IMR-90 (cell line): ENCODE results near the gene ATP6V1F. TPM values are rescaled to one million over a fixed set of nuclear protein-coding genes. Genes with fewer than 3 reads are reported as not detected.

Experiments used
- ATAC-seq: fragments of 200-7000 bp; cut with Tn5 transposase; 2 replicates; pipeline ENCODE4 v1.9.1; 2020; ENCODE audit warnings: low read depth, mild to moderate bottlenecking, moderate library complexity
- BruUV-seq: library from RNA; stranded (reverse); fragments of 400-500 nt; replicated peaks from 2 replicates; lab custom pipeline; 2021; lab: Mats Ljungman, UMichigan
- CTCF ChIA-PET: fragments of 300-600 bp; formaldehyde crosslinking; extraction: SDS; loops from one replicate; lab custom pipeline; 2021; ENCODE audit warnings: antibody characterized with exemption; lab: Yijun Ruan, JAX
- POLR2A ChIA-PET: fragments of 300-600 bp; sonication (Branson Sonifier 250); formaldehyde crosslinking; loops from one replicate; lab custom pipeline; 2022; ENCODE audit warnings: antibody characterized with exemption; ENCODE audit not compliant: unreplicated experiment; lab: Charles Lee
- DNase-seq: peaks from one replicate; pipeline ENCODE4 v3.0.0; 2013
- H2AFZ ChIP-seq: replicated peaks from 2 replicates; pipeline ENCODE3; 2013; ENCODE audit warnings: low read length, mild to moderate bottlenecking; ENCODE audit not compliant: poor library complexity
- H2AK5ac ChIP-seq: 2 replicates; pipeline ENCODE4 v1.6.1; 2013; ENCODE audit warnings: low read depth, low read length, inconsistent platforms
- H2AK9ac ChIP-seq: replicated peaks from 2 replicates; pipeline ENCODE3; 2013; ENCODE audit warnings: mild to moderate bottlenecking, low read depth, low read length, moderate library complexity; ENCODE audit not compliant: poor library complexity
- H2BK120ac ChIP-seq: 2 replicates; pipeline ENCODE4 v1.6.1; 2013; ENCODE audit warnings: low read depth, low read length, inconsistent platforms
- H2BK15ac ChIP-seq: 3 replicates; pipeline ENCODE4 v1.6.1; 2013; ENCODE audit warnings: low read depth, low read length, inconsistent platforms
- H2BK20ac ChIP-seq: 2 replicates; pipeline ENCODE4 v1.6.1; 2013; ENCODE audit warnings: low read depth, mild to moderate bottlenecking, inconsistent platforms, low read length, moderate library complexity
- H2BK5ac ChIP-seq: 2 replicates; pipeline ENCODE4 v1.6.1; 2013; ENCODE audit warnings: mild to moderate bottlenecking, low read depth, low read length, inconsistent platforms; ENCODE audit not compliant: poor library complexity, severe bottlenecking
- H3K14ac ChIP-seq: replicated peaks from 2 replicates; pipeline ENCODE4 v1.6.1; 2013; ENCODE audit warnings: low read depth, low read length, inconsistent platforms
- H3K18ac ChIP-seq: 2 replicates; pipeline ENCODE4 v1.6.1; 2013; ENCODE audit warnings: low read depth, low read length, control low read depth
- H3K23ac ChIP-seq: 2 replicates; pipeline ENCODE4 v1.6.1; 2013; ENCODE audit warnings: low read depth, low read length, inconsistent platforms
- H3K27ac ChIP-seq: 2 replicates; pipeline ENCODE4 v1.5.1; 2013; ENCODE audit warnings: mild to moderate bottlenecking, control low read depth, low read length; ENCODE audit not compliant: insufficient read depth
- H3K27me3 ChIP-seq: 2 replicates; pipeline ENCODE4 v1.6.1; 2013; ENCODE audit warnings: low read length; ENCODE audit not compliant: control insufficient read depth, insufficient read depth
- H3K36me3 ChIP-seq: 2 replicates; pipeline ENCODE4 v1.6.1; 2013; ENCODE audit warnings: low read length, mixed read lengths; ENCODE audit not compliant: control insufficient read depth, insufficient read depth
- H3K4ac ChIP-seq: 2 replicates; pipeline ENCODE4 v1.6.1; 2013; ENCODE audit warnings: low read depth, low read length, inconsistent platforms
- H3K4me1 ChIP-seq: 2 replicates; pipeline ENCODE4 v1.6.1; 2013; ENCODE audit warnings: low read length, mixed read lengths; ENCODE audit not compliant: control insufficient read depth, insufficient read depth
- H3K4me2 ChIP-seq: 2 replicates; pipeline ENCODE4 v1.6.1; 2013; ENCODE audit warnings: low read depth, mild to moderate bottlenecking, control low read depth, low read length, moderate library complexity
- H3K4me3 ChIP-seq: 2 replicates; pipeline ENCODE4 v1.5.1; 2013; ENCODE audit warnings: low read depth, mild to moderate bottlenecking, control low read depth, low read length, moderate library complexity; ENCODE audit not compliant: insufficient read depth
- H3K56ac ChIP-seq: 2 replicates; pipeline ENCODE4 v1.6.1; 2013; ENCODE audit warnings: low read length, inconsistent platforms; ENCODE audit not compliant: insufficient read depth; ENCODE audit errors: extremely low read depth
- H3K79me1 ChIP-seq, 2 experiments: 2 replicates each; pipeline ENCODE4 v1.6.1; 2013; ENCODE audit warnings: low read length in 2 of 2, inconsistent platforms in 1 of 2, low read depth in 1 of 2
- H3K9ac ChIP-seq: 2 replicates; pipeline ENCODE4 v1.6.1; 2013; ENCODE audit warnings: low read depth, low read length, control low read depth
- H3K9me1 ChIP-seq: 2 replicates; pipeline ENCODE4 v1.6.1; 2013; ENCODE audit warnings: low read length, inconsistent platforms; ENCODE audit not compliant: insufficient read depth
- H3K9me3 ChIP-seq: 2 replicates; pipeline ENCODE4 v1.6.1; 2013; ENCODE audit warnings: low read length; ENCODE audit not compliant: control insufficient read depth, insufficient read depth
- H4K20me1 ChIP-seq: 2 replicates; pipeline ENCODE4 v1.6.1; 2013; ENCODE audit warnings: low read length, inconsistent platforms; ENCODE audit not compliant: insufficient read depth
- H4K5ac ChIP-seq: 2 replicates; pipeline ENCODE4 v1.6.1; 2013; ENCODE audit warnings: mild to moderate bottlenecking, low read depth, low read length, control low read depth
- H4K8ac ChIP-seq, 2 experiments: 2 replicates each; pipeline ENCODE4 v1.6.1; 2013; ENCODE audit warnings: low read depth in 2 of 2, low read length in 2 of 2, control low read depth in 1 of 2, inconsistent platforms in 1 of 2
- H4K91ac ChIP-seq: 2 replicates; pipeline ENCODE4 v1.6.1; 2013; ENCODE audit warnings: low read depth, low read length, inconsistent platforms; ENCODE audit not compliant: insufficient read depth
- BHLHE40 ChIP-seq: fragments of 150-350 bp; IDR thresholded peaks from 2 replicates; pipeline ENCODE4 v1.6.1; 2016; ENCODE audit warnings: mild to moderate bottlenecking, low read depth, low read length
- CEBPB ChIP-seq: IDR thresholded peaks from 2 replicates; pipeline ENCODE4 v1.6.1; 2012; ENCODE audit warnings: low read depth, low read length, improper control_type of control experiment
- CTCF ChIP-seq: conservative IDR thresholded peaks from 2 replicates; pipeline ENCODE4 v1.5.1; 2012; ENCODE audit warnings: mild to moderate bottlenecking, low read depth, low read length, improper control_type of control experiment
- MAFK ChIP-seq: IDR thresholded peaks from 2 replicates; pipeline ENCODE4 v1.6.1; 2012; ENCODE audit warnings: low read depth, low read length, improper control_type of control experiment
- MAZ ChIP-seq: IDR thresholded peaks from 2 replicates; pipeline ENCODE4 v1.6.1; 2012; ENCODE audit warnings: low read depth, mild to moderate bottlenecking, low read length, improper control_type of control experiment, moderate library complexity, borderline replicate concordance
- MXI1 ChIP-seq: IDR thresholded peaks from 2 replicates; pipeline ENCODE4 v1.6.1; 2012; ENCODE audit warnings: low read depth, mild to moderate bottlenecking, low read length, moderate library complexity, borderline replicate concordance
- NFE2L2 ChIP-seq: fragments of 150-350 bp; IDR thresholded peaks from 2 replicates; pipeline ENCODE4 v1.6.1; 2016; ENCODE audit warnings: low read depth, mild to moderate bottlenecking, low read length
- RAD21 ChIP-seq: IDR thresholded peaks from 2 replicates; pipeline ENCODE4 v1.6.1; 2012; ENCODE audit warnings: low read length, improper control_type of control experiment
- RCOR1 ChIP-seq: IDR thresholded peaks from 2 replicates; pipeline ENCODE4 v1.6.1; 2012; ENCODE audit warnings: mild to moderate bottlenecking, low read length, improper control_type of control experiment; ENCODE audit not compliant: insufficient replicate concordance
- RFX5 ChIP-seq: IDR thresholded peaks from 2 replicates; pipeline ENCODE4 v1.8.0; 2012; ENCODE audit warnings: low read depth, mild to moderate bottlenecking, low read length, moderate library complexity
- SMC3 ChIP-seq: fragments of 150-350 bp; IDR thresholded peaks from 2 replicates; pipeline ENCODE4 v1.6.1; 2016; ENCODE audit warnings: low read depth, mild to moderate bottlenecking, antibody characterized with exemption, low read length, moderate library complexity
- USF2 ChIP-seq: fragments of 150-350 bp; IDR thresholded peaks from 2 replicates; pipeline ENCODE4 v1.6.1; 2017; ENCODE audit warnings: mild to moderate bottlenecking, antibody characterized with exemption, low read length, low read depth
- WGBS, 2 experiments: methylation state at CpG; one replicate each; pipeline versions ENCODE4 v1.1.5 to v1.1.7; 2013; ENCODE audit warnings: missing lambda C conversion rate in 2 of 2; ENCODE audit not compliant: insufficient read length in 1 of 2; ENCODE audit errors: extremely low coverage in 2 of 2; 5-methylcytosine and 5-hydroxymethylcytosine counted together
- dilution Hi-C: fragments of 300-500 bp; cut with HindIII; formaldehyde crosslinking; loops from one replicate; pipeline ENCODE4 v1.14.3; 2018; ENCODE audit warnings: low sequenced_read_pairs; ENCODE audit not compliant: unreplicated experiment
- in situ Hi-C: fragments of 300-500 bp; cut with MboI; formaldehyde crosslinking; loops from 3 replicates; pipeline ENCODE4 v1.14.3; 2019; ENCODE audit warnings: low sequenced_read_pairs, inconsistent platforms, mixed read lengths
- intact Hi-C: fragments of 100-400 bp; cut with micrococcal nuclease; formaldehyde crosslinking; loops from 2 replicates; pipeline ENCODE4 v1.10.0; 2022
- polyA plus RNA-seq, 3 experiments: library from polyadenylated mRNA; depleted of rRNA; stranded (reverse); fragments of >200 nt; gene quantifications; 2 replicates each; pipeline ENCODE4 v1.2.3, GENCODE V29; 2012; ENCODE audit warnings: low replicate concordance in 1 of 3
- total RNA-seq: library from RNA; depleted of rRNA; stranded (reverse); fragments of >200 nt; gene quantifications from 2 replicates; pipeline ENCODE4 v1.2.3, GENCODE V29; 2012

Gene ATP6V1F
- total and polyA plus RNA-seq, 2 of the 4 experiments (the other 2 are of a cell fraction), result 104 to 321 TPM

GRCh38 chr7:128854396-128854795, 8.3 kb upstream of the ATP6V1F start:
- no peak overlapping the region for H3K4ac ChIP-seq
- peaks cover 50% of the 10 kb centered on the region for H4K20me1 ChIP-seq
- ChIA-PET CTCF (no interaction called here), POLR2A (no interaction called here)
- no peak overlapping the region for H2BK20ac ChIP-seq
- H3K9ac ChIP-seq, result no peak overlapping the region
- H3K4me3 ChIP-seq, result no peak overlapping the region
- peaks cover 23 to 38% of the 10 kb centered on the region in 2 experiments for H3K79me1 ChIP-seq
- no peak overlapping the region for H3K18ac ChIP-seq
- dilution Hi-C loops (no loop called here), intact Hi-C loops (no loop called here), in situ Hi-C loops (no loop called here)
- no peaks in the 10 kb centered on the region for H3K4me1 ChIP-seq
- H4K91ac ChIP-seq, result no peak overlapping the region
- peak overlapping the region; percentile 42 for H2AK9ac ChIP-seq
- no peaks in the 10 kb centered on the region for H3K9me1 ChIP-seq
- no peak overlapping the region for H3K27ac ChIP-seq
- no peak overlapping the region for H3K23ac ChIP-seq
- no peak overlapping the region for H3K14ac ChIP-seq
- H4K5ac ChIP-seq, result no peak overlapping the region
- WGBS, 2 experiments, result 94% methylated on average over 17 of the region's 21 CpGs; no CpG with 5 or more reads in 1 of the 2 experiments
- H2BK120ac ChIP-seq, result no peak overlapping the region
- H3K9me3 ChIP-seq, result no peaks in the 10 kb centered on the region
- H2AK5ac ChIP-seq, result no peak overlapping the region
- no peak overlapping the region for H2BK15ac ChIP-seq
- TF ChIP-seq CTCF, result no peak
- TF ChIP-seq RAD21, result no peak
- TF ChIP-seq MAFK, result no peak
- TF ChIP-seq RCOR1, result no peak
- TF ChIP-seq NFE2L2, result no peak
- no peak for TF ChIP-seq CEBPB
- no peak for TF ChIP-seq RFX5
- no peak for TF ChIP-seq BHLHE40
- TF ChIP-seq MAZ, result no peak
- TF ChIP-seq USF2, result no peak
- no peak for TF ChIP-seq SMC3
- no peak for TF ChIP-seq MXI1
- no TSS peak for BruUV-seq
- peaks cover 85% of the 10 kb centered on the region for H3K36me3 ChIP-seq
- H3K27me3 ChIP-seq, result no peaks in the 10 kb centered on the region
- no peak overlapping the region for H2BK5ac ChIP-seq
- no peak for ATAC-seq
- H3K4me2 ChIP-seq, result no peak overlapping the region
- DNase-seq, result no peak
- H2AFZ ChIP-seq, result no peak overlapping the region
- no peak overlapping the region for H4K8ac ChIP-seq
- no peak overlapping the region for H3K56ac ChIP-seq
